Caco-2 (cell line): ENCODE data around the gene TRAF3IP1. TPM values are rescaled to one million over a fixed set of nuclear protein-coding genes. Genes with fewer than 3 reads are reported as not detected.

Experiments used
- BruUV-seq: library from RNA; stranded (reverse); fragments of 400-500 nt; replicated peaks from 2 replicates; lab custom pipeline; 2021; lab: Mats Ljungman, UMichigan
- CTCF ChIA-PET: fragments of 300-600 bp; sonication (Branson Sonifier 250); formaldehyde crosslinking; loops from one replicate; lab custom pipeline; 2022; ENCODE audit warnings: antibody characterized with exemption; lab: Charles Lee
- POLR2A ChIA-PET: fragments of 300-600 bp; sonication (Branson Sonifier 250); formaldehyde crosslinking; loops from one replicate; lab custom pipeline; 2022; ENCODE audit warnings: antibody characterized with exemption; lab: Charles Lee
- DNase-seq, 2 experiments: peaks; one replicate each; pipeline versions ENCODE4 v3.0.0 to v3.0.0-alpha.2; 2020 to 2022
- H3K27me3 ChIP-seq: replicated peaks from 2 replicates; pipeline ENCODE4 v1.6.0; 2011; ENCODE audit warnings: low read length; ENCODE audit not compliant: control insufficient read depth, insufficient read depth
- H3K36me3 ChIP-seq: 2 replicates; pipeline ENCODE4 v1.5.1; 2011; ENCODE audit warnings: low read length; ENCODE audit not compliant: control insufficient read depth, insufficient read depth
- H3K4me1 ChIP-seq: fragments of 250-450 bp; sonication (Bioruptor Pico); 2 replicates; pipeline ENCODE4 v1.5.1; 2020; ENCODE audit warnings: mild to moderate bottlenecking
- H3K4me3 ChIP-seq: 2 replicates; pipeline ENCODE4 v1.5.1; 2011; ENCODE audit warnings: low read depth, mild to moderate bottlenecking, control low read depth, low read length
- H3K9me3 ChIP-seq: fragments of 250-450 bp; sonication (Bioruptor Pico); 2 replicates; pipeline ENCODE4 v1.5.1; 2020; ENCODE audit warnings: mild to moderate bottlenecking, moderate library complexity
- H3K27ac Mint-ChIP-seq: one replicate; pipeline ENCODE4 v1.8.0; 2022; ENCODE audit warnings: mixed read lengths; ENCODE audit not compliant: unreplicated experiment
- H3K27me3 Mint-ChIP-seq: one replicate; pipeline ENCODE4 v1.8.0; 2022; ENCODE audit warnings: mixed read lengths; ENCODE audit not compliant: insufficient read depth, unreplicated experiment
- H3K36me3 Mint-ChIP-seq: one replicate; pipeline ENCODE4 v1.8.0; 2022; ENCODE audit warnings: mild to moderate bottlenecking, mixed read lengths; ENCODE audit not compliant: insufficient read depth, unreplicated experiment
- H3K4me1 Mint-ChIP-seq: one replicate; pipeline ENCODE4 v1.8.0; 2022; ENCODE audit warnings: low read depth, mixed read lengths; ENCODE audit not compliant: unreplicated experiment
- H3K4me3 Mint-ChIP-seq: one replicate; pipeline ENCODE4 v1.8.0; 2022; ENCODE audit warnings: mild to moderate bottlenecking, moderate library complexity, mixed read lengths; ENCODE audit not compliant: unreplicated experiment
- H3K9me3 Mint-ChIP-seq: one replicate; pipeline ENCODE4 v1.8.0; 2022; ENCODE audit warnings: mixed read lengths; ENCODE audit not compliant: unreplicated experiment
- intact Hi-C: fragments of 100-400 bp; cut with micrococcal nuclease; formaldehyde crosslinking; loops from one replicate; pipeline ENCODE4 v1.10.0; 2022; ENCODE audit not compliant: unreplicated experiment
- total RNA-seq: library from RNA; stranded (reverse); gene quantifications from 2 replicates; pipeline ENCODE4 v1.2.3, GENCODE V29; 2022
- TF ChIP-seq, protein P1 (sequence below), 2 experiments: fragments of 200-600 bp in 1 of 2; IDR thresholded peaks; 1 replicate in 1 of 2; 2 replicates in 1 of 2; pipeline versions ENCODE4 v1.5.1 to v1.8.0; 2011 to 2022; ENCODE audit warnings: antibody characterized with exemption in 1 of 2, control low read depth in 1 of 2, inconsistent platforms in 1 of 2, low read depth in 1 of 2, low read length in 1 of 2, mild to moderate bottlenecking in 1 of 2, moderate library complexity in 1 of 2; ENCODE audit not compliant: insufficient read depth in 1 of 2, severe bottlenecking in 1 of 2, unreplicated experiment in 1 of 2

The TRAF3IP1 gene
- total RNA-seq, 1 experiment from 2014 or later = 7.4 TPM

DNA sequence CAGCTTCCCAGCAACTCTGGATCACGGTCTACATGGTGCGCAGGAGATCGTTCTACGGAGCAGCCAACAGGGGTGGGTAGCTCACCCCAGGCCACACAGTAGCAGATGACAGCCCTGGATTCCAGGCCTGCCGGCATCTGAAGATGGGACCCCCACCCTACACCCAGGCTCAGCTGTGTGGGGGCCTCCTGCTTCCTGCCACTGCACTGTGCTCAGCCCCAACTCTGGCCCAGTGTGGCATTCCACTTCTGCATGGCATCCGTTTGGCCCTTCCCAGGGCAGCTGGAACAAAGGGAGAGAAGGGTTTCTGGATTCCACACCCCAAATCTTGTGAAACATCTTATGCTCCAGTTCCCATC is 41.0 kb upstream of the TRAF3IP1 start:
- Mint-ChIP-seq H3K9me3 (peaks cover 10% of the 10 kb centered on the region), H3K4me3 (no peak overlapping the region), H3K27ac (no peak overlapping the region), H3K36me3 (peaks cover 16% of the 10 kb centered on the region), H3K4me1 (peaks cover 8% of the 10 kb centered on the region), H3K27me3 (no peaks in the 10 kb centered on the region)
- Histone ChIP-seq H3K4me3 (no peak overlapping the region), H3K4me1 (peaks cover 16% of the 10 kb centered on the region), H3K36me3 (no peaks in the 10 kb centered on the region), H3K27me3 (no peaks in the 10 kb centered on the region), H3K9me3 (no peaks in the 10 kb centered on the region)
- intact Hi-C loops = no loop called here
- no TSS peak for BruUV-seq
- ChIA-PET CTCF (no interaction called here), POLR2A (no interaction called here)
- DNase-seq = no peak
- TF ChIP-seq, protein P1, sequence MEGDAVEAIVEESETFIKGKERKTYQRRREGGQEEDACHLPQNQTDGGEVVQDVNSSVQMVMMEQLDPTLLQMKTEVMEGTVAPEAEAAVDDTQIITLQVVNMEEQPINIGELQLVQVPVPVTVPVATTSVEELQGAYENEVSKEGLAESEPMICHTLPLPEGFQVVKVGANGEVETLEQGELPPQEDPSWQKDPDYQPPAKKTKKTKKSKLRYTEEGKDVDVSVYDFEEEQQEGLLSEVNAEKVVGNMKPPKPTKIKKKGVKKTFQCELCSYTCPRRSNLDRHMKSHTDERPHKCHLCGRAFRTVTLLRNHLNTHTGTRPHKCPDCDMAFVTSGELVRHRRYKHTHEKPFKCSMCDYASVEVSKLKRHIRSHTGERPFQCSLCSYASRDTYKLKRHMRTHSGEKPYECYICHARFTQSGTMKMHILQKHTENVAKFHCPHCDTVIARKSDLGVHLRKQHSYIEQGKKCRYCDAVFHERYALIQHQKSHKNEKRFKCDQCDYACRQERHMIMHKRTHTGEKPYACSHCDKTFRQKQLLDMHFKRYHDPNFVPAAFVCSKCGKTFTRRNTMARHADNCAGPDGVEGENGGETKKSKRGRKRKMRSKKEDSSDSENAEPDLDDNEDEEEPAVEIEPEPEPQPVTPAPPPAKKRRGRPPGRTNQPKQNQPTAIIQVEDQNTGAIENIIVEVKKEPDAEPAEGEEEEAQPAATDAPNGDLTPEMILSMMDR (IDR thresholded peaks at IDR 0.05; ENCODE audit: insufficient read depth in 1 of 2, low read depth in 1 of 2, low read length in 1 of 2, severe bottlenecking in 1 of 2, unreplicated experiment in 1 of 2) = no peak

DNA sequence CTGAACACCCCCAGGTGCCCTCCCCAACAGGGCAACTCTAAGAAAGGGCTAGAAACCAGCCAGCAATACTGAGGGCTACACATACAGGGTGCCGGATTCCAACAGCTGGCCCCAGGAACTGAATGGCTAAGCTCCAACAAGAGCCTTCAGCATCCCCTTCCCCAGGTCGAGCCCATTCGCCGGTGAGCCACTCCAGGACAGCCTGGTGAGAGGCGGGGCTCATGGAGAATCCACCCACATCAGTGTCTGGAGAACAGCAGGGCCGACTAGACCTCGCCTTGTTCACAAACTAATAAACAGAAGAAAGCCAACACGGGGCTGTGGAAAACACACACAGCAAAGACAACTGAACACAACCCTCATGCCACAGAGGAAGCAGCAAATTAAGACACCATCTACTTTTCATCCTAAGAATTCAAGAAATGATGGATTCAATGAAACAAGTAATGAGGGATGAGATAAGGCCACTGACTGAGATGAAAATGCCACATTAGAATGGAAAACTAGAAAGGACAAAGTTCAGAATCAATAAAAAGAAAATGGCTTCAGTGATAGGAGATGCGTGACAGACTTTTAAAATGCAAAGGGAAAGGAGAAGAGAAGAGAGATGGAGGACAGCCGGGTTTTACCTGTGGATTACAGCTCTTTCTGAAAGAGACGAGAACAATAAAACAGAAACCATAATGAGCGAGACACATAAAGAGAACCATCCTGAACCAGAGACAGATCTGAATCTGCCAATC is 40.1 kb upstream of the TRAF3IP1 start:
- no peaks in the 10 kb centered on the region for H3K27me3 ChIP-seq
- peaks cover 10% of the 10 kb centered on the region for H3K9me3 Mint-ChIP-seq
- TF ChIP-seq, protein P1 (IDR thresholded peaks at IDR 0.05; ENCODE audit: insufficient read depth in 1 of 2, low read depth in 1 of 2, low read length in 1 of 2, severe bottlenecking in 1 of 2, unreplicated experiment in 1 of 2) = no peak
- peaks cover 17% of the 10 kb centered on the region for H3K4me1 ChIP-seq
- peaks cover 8% of the 10 kb centered on the region for H3K4me1 Mint-ChIP-seq
- POLR2A ChIA-PET = no interaction called here
- no peak overlapping the region for H3K4me3 Mint-ChIP-seq
- H3K27ac Mint-ChIP-seq = peak overlapping the region; percentile 13
- no peaks in the 10 kb centered on the region for H3K36me3 ChIP-seq
- intact Hi-C loops = no loop called here
- BruUV-seq = no TSS peak
- H3K4me3 ChIP-seq = no peak overlapping the region
- no peak for DNase-seq
- H3K27me3 Mint-ChIP-seq = no peaks in the 10 kb centered on the region
- H3K9me3 ChIP-seq = no peaks in the 10 kb centered on the region
- CTCF ChIA-PET = interaction anchor here (1.1 kb wide), 1 partner anchor 17 kb away, joined by 4 read pairs; no protein-coding TSS in a partner anchor
- peaks cover 16% of the 10 kb centered on the region for H3K36me3 Mint-ChIP-seq

DNA sequence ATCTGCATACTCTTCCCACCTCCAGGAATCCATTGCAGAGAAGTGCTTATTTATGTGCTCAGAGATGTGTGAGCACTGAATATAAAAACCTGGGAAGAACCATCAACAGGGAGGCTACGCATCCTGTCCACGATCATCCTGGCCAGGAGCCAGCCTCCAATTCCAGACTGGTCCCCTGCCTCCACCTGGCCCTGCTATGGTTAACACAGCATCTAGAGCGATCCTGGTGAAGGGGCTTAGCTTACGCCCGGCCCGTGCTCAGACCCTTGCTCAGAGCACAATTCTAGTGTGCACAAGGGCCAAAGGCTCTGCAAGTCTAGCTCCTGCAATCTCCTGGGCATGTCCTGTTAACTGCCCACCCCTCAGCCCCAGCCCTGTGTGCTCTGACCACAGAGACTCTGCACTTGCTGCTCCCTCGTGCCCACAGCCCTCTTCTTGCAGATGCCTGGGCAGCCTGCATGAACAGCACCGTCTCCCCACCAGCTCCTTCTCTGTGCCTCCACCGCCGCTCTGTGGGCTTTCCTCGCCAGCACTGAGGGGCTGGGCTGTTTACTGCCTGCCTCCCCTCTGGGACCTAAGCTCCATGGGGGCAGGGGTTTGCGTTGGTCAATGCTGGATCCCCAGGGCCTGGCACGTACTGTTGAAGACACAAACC is 38.4 kb upstream of the TRAF3IP1 start:
- Histone ChIP-seq H3K36me3 (no peaks in the 10 kb centered on the region), H3K9me3 (no peaks in the 10 kb centered on the region), H3K4me1 (peaks cover 30% of the 10 kb centered on the region), H3K27me3 (no peaks in the 10 kb centered on the region), H3K4me3 (no peak overlapping the region)
- H3K27me3 Mint-ChIP-seq = no peaks in the 10 kb centered on the region
- intact Hi-C loops = no loop called here
- peaks cover 10% of the 10 kb centered on the region for H3K9me3 Mint-ChIP-seq
- ChIA-PET POLR2A (no interaction called here), CTCF (interaction anchor here (1.1 kb wide), 1 partner anchor 19 kb away, joined by 4 read pairs; no protein-coding TSS in a partner anchor)
- peaks cover 15% of the 10 kb centered on the region for H3K36me3 Mint-ChIP-seq
- H3K4me3 Mint-ChIP-seq = no peak overlapping the region
- BruUV-seq = no TSS peak
- no peak for DNase-seq
- no peak overlapping the region for H3K27ac Mint-ChIP-seq
- TF ChIP-seq, protein P1 (IDR thresholded peaks at IDR 0.05; ENCODE audit: insufficient read depth in 1 of 2, low read depth in 1 of 2, low read length in 1 of 2, severe bottlenecking in 1 of 2, unreplicated experiment in 1 of 2) = no peak
- peaks cover 8% of the 10 kb centered on the region for H3K4me1 Mint-ChIP-seq
